Measurements from ENCODE around the gene CD300C. TPM values are rescaled to one million over a fixed set of nuclear protein-coding genes. Genes with fewer than 3 reads are reported as not detected.

CD300C gene
- total RNA-seq, 1 experiment from 2014 or later: not detected

GRCh38 chr17:74516561-74517328, 29.2 kb downstream of the CD300C start:
- H3K9me3 Mint-ChIP-seq: peaks cover 63% of the 10 kb centered on the region
- DNase-seq (ENCODE audit: low spot score): no peak
- TF ChIP-seq E2F4 (CRISPR knock-in tag; IDR thresholded peaks at IDR 0.05; ENCODE audit: borderline replicate concordance, low read depth) (no peak), CREM (CRISPR knock-in tag; IDR thresholded peaks at IDR 0.05) (no peak), ESRRA (CRISPR knock-in tag; IDR thresholded peaks at IDR 0.05; ENCODE audit: borderline replicate concordance) (no peak), ATF1 (CRISPR knock-in tag; IDR thresholded peaks at IDR 0.05) (no peak), PREB (CRISPR knock-in tag; IDR thresholded peaks at IDR 0.05; ENCODE audit: borderline replicate concordance) (no peak), AR (CRISPR knock-in tag; IDR thresholded peaks at IDR 0.05) (no peak), ZNF317 (CRISPR knock-in tag; IDR thresholded peaks at IDR 0.05; ENCODE audit: borderline replicate concordance, low read depth) (no peak), TEAD1 (CRISPR knock-in tag; IDR thresholded peaks at IDR 0.05) (no peak), GRHL2 (CRISPR knock-in tag; IDR thresholded peaks at IDR 0.05; ENCODE audit: insufficient replicate concordance, severe bottlenecking) (no peak), ERG (CRISPR knock-in tag; IDR thresholded peaks at IDR 0.05) (no peak), AFF4 (CRISPR knock-in tag; IDR thresholded peaks at IDR 0.05; ENCODE audit: borderline replicate concordance) (no peak), ZNF263 (CRISPR knock-in tag; IDR thresholded peaks at IDR 0.05; ENCODE audit: low read depth) (no peak), NR2C2 (CRISPR knock-in tag; IDR thresholded peaks at IDR 0.05) (no peak), NFE2L1 (CRISPR knock-in tag; IDR thresholded peaks at IDR 0.05) (no peak), MAX (CRISPR knock-in tag; IDR thresholded peaks at IDR 0.05) (no peak), SP1 (CRISPR knock-in tag; conservative IDR thresholded peaks at IDR 0.05) (no peak)
- no peak for ATAC-seq
- no peaks in the 10 kb centered on the region for H3K4me1 Mint-ChIP-seq
- no peak overlapping the region for H3K4me3 Mint-ChIP-seq
- H3K36me3 Mint-ChIP-seq: peaks cover 19% of the 10 kb centered on the region
- POLR2A ChIA-PET: no interaction called here
- CTCF ChIA-PET: interaction anchor here (0.8 kb wide), 1 partner anchor 49 kb away, joined by 3 read pairs; no protein-coding TSS in a partner anchor
- peaks cover 31% of the 10 kb centered on the region for H3K27me3 Mint-ChIP-seq (ENCODE audit: low read depth)
- H3K27ac Mint-ChIP-seq: no peak overlapping the region

Data from WTC11 (cell line).